H1 (cell line): ENCODE data around the gene RAB3C. TPM values are rescaled to one million over a fixed set of nuclear protein-coding genes. Genes with fewer than 3 reads are reported as not detected.

Experiments
- CTCF ChIA-PET: fragments of 300-600 bp; sonication (Branson Sonifier 250); formaldehyde crosslinking; loops from one replicate; lab custom pipeline; 2021; ENCODE audit not compliant: partially characterized antibody; lab: Charles Lee
- POLR2A ChIA-PET: fragments of 300-600 bp; sonication (Branson Sonifier 250); formaldehyde crosslinking; loops from one replicate; lab custom pipeline; 2021; ENCODE audit warnings: inconsistent platforms; ENCODE audit not compliant: partially characterized antibody; lab: Charles Lee
- DNase-seq, 2 experiments: peaks; one replicate each; pipeline versions ENCODE4 v3.0.0 to v3.0.0-alpha.2; 2010 to 2022; ENCODE audit warnings: low spot score in 2 of 2, low read depth in 1 of 2, mixed read lengths in 1 of 2
- FAIRE-seq: peaks from 2 replicates; lab custom pipeline; 2011; peaks lifted over from hg19 to GRCh38; lab: Jason Lieb, UNC
- H2AFZ ChIP-seq: 2 replicates; pipeline ENCODE4 v1.8.1; 2012; ENCODE audit warnings: low read length, inconsistent platforms
- H2AK5ac ChIP-seq: 2 replicates; pipeline ENCODE4 v1.6.1; 2013; ENCODE audit warnings: low read depth, low read length
- H2BK120ac ChIP-seq: replicated peaks from 2 replicates; pipeline ENCODE3; 2013; ENCODE audit warnings: low read depth, low read length, inconsistent platforms
- H2BK12ac ChIP-seq: 2 replicates; pipeline ENCODE4 v1.6.1; 2013; ENCODE audit warnings: low read depth, low read length
- H2BK15ac ChIP-seq: 2 replicates; pipeline ENCODE4 v1.6.1; 2013; ENCODE audit warnings: low read length
- H2BK20ac ChIP-seq: 2 replicates; pipeline ENCODE4 v1.6.1; 2013; ENCODE audit warnings: low read length
- H2BK5ac ChIP-seq: 2 replicates; pipeline ENCODE4 v1.6.1; 2013; ENCODE audit warnings: low read depth, low read length
- H3K14ac ChIP-seq: 2 replicates; pipeline ENCODE4 v1.6.1; 2013; ENCODE audit warnings: inconsistent platforms; ENCODE audit not compliant: insufficient read length
- H3K18ac ChIP-seq: 2 replicates; pipeline ENCODE4 v1.6.1; 2013; ENCODE audit warnings: low read length; ENCODE audit errors: extremely low read depth
- H3K23ac ChIP-seq: 2 replicates; pipeline ENCODE4 v1.6.1; 2013; ENCODE audit warnings: inconsistent platforms; ENCODE audit not compliant: insufficient read length
- H3K23me2 ChIP-seq: 2 replicates; pipeline ENCODE4 v1.6.1; 2013; ENCODE audit warnings: low read depth, low read length
- H3K27ac ChIP-seq: 2 replicates; pipeline ENCODE4 v1.6.1; 2011; ENCODE audit warnings: low read depth, low read length, inconsistent platforms
- H3K27me3 ChIP-seq, 4 experiments: replicated peaks in 1 of 4; 1 replicate in 1 of 4; 2 replicates in 3 of 4; pipeline versions ENCODE4 v1.6.1 to v1.8.1; 2011 to 2013; ENCODE audit warnings: low read length in 3 of 4, mild to moderate bottlenecking in 3 of 4, inconsistent platforms in 2 of 4, mixed read lengths in 2 of 4, moderate library complexity in 1 of 4; ENCODE audit not compliant: control insufficient read depth in 3 of 4, insufficient read depth in 3 of 4; ENCODE audit errors: extremely low read depth in 1 of 4
- H3K36me3 ChIP-seq, 4 experiments: 2 replicates each; pipeline versions ENCODE4 v1.6.1 to v1.8.1; 2011 to 2013; ENCODE audit warnings: mild to moderate bottlenecking in 4 of 4, low read length in 3 of 4, moderate library complexity in 2 of 4, control low read depth in 1 of 4, inconsistent platforms in 1 of 4; ENCODE audit not compliant: insufficient read depth in 4 of 4, control insufficient read depth in 2 of 4
- H3K4ac ChIP-seq: replicated peaks from 2 replicates; pipeline ENCODE3; 2013; ENCODE audit warnings: low read length, low read depth, mixed read lengths, inconsistent platforms; ENCODE audit not compliant: insufficient read length
- H3K4me1 ChIP-seq, 4 experiments: replicated peaks in 1 of 4; 1 replicate in 1 of 4; 2 replicates in 3 of 4; pipeline versions ENCODE4 v1.6.1 to v1.8.1; 2011 to 2013; ENCODE audit warnings: low read length in 3 of 4, inconsistent platforms in 2 of 4, mixed read lengths in 1 of 4; ENCODE audit not compliant: insufficient read depth in 4 of 4, control insufficient read depth in 3 of 4
- H3K4me2 ChIP-seq, 2 experiments: 2 replicates each; pipeline versions ENCODE4 v1.6.1 to v1.8.1; 2011 to 2013; ENCODE audit warnings: low read depth in 2 of 2, low read length in 2 of 2, control low read depth in 1 of 2, inconsistent platforms in 1 of 2, mild to moderate bottlenecking in 1 of 2; ENCODE audit not compliant: insufficient read depth in 1 of 2
- H3K4me3 ChIP-seq, 4 experiments: fragments of 200-600, 300-600 bp in 1 of 4; sonication (generic), shearing (Covaris generic), sonication (Bioruptor Twin) in 1 of 4; 2 replicates each; pipeline versions ENCODE4 v1.5.1 to v1.8.1; 2011 to 2016; ENCODE audit warnings: low read length in 4 of 4, low read depth in 3 of 4, control low read depth in 2 of 4, inconsistent platforms in 2 of 4, mild to moderate bottlenecking in 2 of 4, mixed read lengths in 1 of 4, moderate library complexity in 1 of 4; ENCODE audit not compliant: insufficient read depth in 2 of 4; ENCODE audit errors: extremely low read depth in 1 of 4
- H3K56ac ChIP-seq: replicated peaks from 2 replicates; pipeline ENCODE3; 2013; ENCODE audit warnings: low read depth, mild to moderate bottlenecking, mixed read lengths, low read length, inconsistent platforms; ENCODE audit not compliant: insufficient read length
- H3K79me1 ChIP-seq: 2 replicates; pipeline ENCODE4 v1.6.1; 2013; ENCODE audit warnings: low read depth, low read length, control low read depth
- H3K79me2 ChIP-seq, 2 experiments: 2 replicates each; pipeline versions ENCODE4 v1.6.1 to v1.8.1; 2012 to 2013; ENCODE audit warnings: low read length in 2 of 2, mild to moderate bottlenecking in 2 of 2, inconsistent platforms in 1 of 2; ENCODE audit not compliant: insufficient read depth in 2 of 2, control insufficient read depth in 1 of 2
- H3K9ac ChIP-seq, 4 experiments: replicated peaks in 1 of 4; 1 replicate in 1 of 4; 2 replicates in 3 of 4; pipeline versions ENCODE4 v1.6.1 to v1.8.1; 2011 to 2013; ENCODE audit warnings: low read depth in 3 of 4, low read length in 3 of 4, control low read depth in 2 of 4, mild to moderate bottlenecking in 2 of 4, moderate library complexity in 2 of 4, inconsistent platforms in 1 of 4; ENCODE audit errors: extremely low read depth in 1 of 4
- H3K9me3 ChIP-seq, 2 experiments: 2 replicates each; pipeline versions ENCODE4 v1.6.1 to v1.8.1; 2012 to 2013; ENCODE audit warnings: mild to moderate bottlenecking in 2 of 2, moderate library complexity in 2 of 2, control low read depth in 1 of 2, inconsistent platforms in 1 of 2, low read depth in 1 of 2, low read length in 1 of 2, mixed read lengths in 1 of 2; ENCODE audit not compliant: insufficient read depth in 2 of 2
- H4K20me1 ChIP-seq, 2 experiments: replicated peaks in 1 of 2; 2 replicates each; pipeline versions ENCODE3 to v1.8.1; 2011 to 2013; ENCODE audit warnings: inconsistent platforms in 2 of 2, low read length in 2 of 2, mild to moderate bottlenecking in 1 of 2; ENCODE audit not compliant: insufficient read depth in 2 of 2, control insufficient read depth in 1 of 2
- H4K5ac ChIP-seq: 2 replicates; pipeline ENCODE4 v1.6.1; 2013; ENCODE audit warnings: low read length, low read depth, mixed read lengths, inconsistent platforms; ENCODE audit not compliant: insufficient read length
- H4K8ac ChIP-seq: 2 replicates; pipeline ENCODE4 v1.8.0; 2013; ENCODE audit warnings: mild to moderate bottlenecking, moderate library complexity, low read length, inconsistent platforms; ENCODE audit not compliant: insufficient read depth; ENCODE audit errors: extremely low read depth
- H4K91ac ChIP-seq: replicated peaks from 2 replicates; pipeline ENCODE3; 2013; ENCODE audit warnings: low read length, mixed read lengths, inconsistent platforms; ENCODE audit not compliant: insufficient read length
- CBX5 ChIP-seq: fragments of 300-800, 300-1000 bp; sonication (generic); IDR thresholded peaks from 2 replicates; pipeline ENCODE4 v1.7.1; 2016; ENCODE audit warnings: antibody characterized with exemption, low read length, low read depth
- MAFK ChIP-seq: IDR thresholded peaks from 2 replicates; pipeline ENCODE4 v1.6.1; 2012; ENCODE audit warnings: low read depth, mild to moderate bottlenecking, improper control_type of control experiment, low read length
- polyA plus RNA-seq, 7 experiments: library from polyadenylated mRNA; depleted of rRNA in 3 of 7; stranded (reverse) in 5 of 7; unstranded in 2 of 7; fragments of >200 nt in 5 of 7; fragments of 200-250 nt in 2 of 7; gene quantifications; 1 replicate in 5 of 7; 2 replicates in 1 of 7; 4 replicates in 1 of 7; pipeline versions ENCODE4 v1.2.1 to v1.2.3, GENCODE V29; 2011 to 2013; ENCODE audit warnings: missing spikeins in 2 of 7, mixed read lengths in 2 of 7
- total RNA-seq: library from RNA; stranded (reverse); fragmentation: NEBNext Ultra II Directional; extraction: Animal tissue kit (Norgen Biotek cat#: 25700); gene quantifications from 2 replicates; pipeline ENCODE4 v1.2.1, GENCODE V29; 2021

Gene RAB3C
- total and polyA plus RNA-seq, 2 of the 8 experiments (the other 6 are each of a cell fraction or from before 2014, with no cell fraction given) = 14.7 to 18.3 TPM

GRCh38 chr5:58595952-58596351, 13.1 kb downstream of the RAB3C start:
- Histone ChIP-seq H3K27me3 (no peaks in the 10 kb centered on the region), H3K9me3 (no peaks in the 10 kb centered on the region), H3K36me3 (no peaks in the 10 kb centered on the region), H2BK12ac (no peak overlapping the region), H3K27ac (no peak overlapping the region), H3K14ac (no peak overlapping the region), H2BK120ac (no peak overlapping the region), H3K23ac (no peak overlapping the region), H3K79me1 (no peaks in the 10 kb centered on the region), H3K9ac (no peak overlapping the region), H4K91ac (no peak overlapping the region), H2BK5ac (no peak overlapping the region), H3K4ac (no peak overlapping the region), H2BK20ac (no peak overlapping the region), H3K18ac (no peak overlapping the region), H3K4me1 (no peaks in the 10 kb centered on the region), H2BK15ac (no peak overlapping the region), H3K4me3 (no peak overlapping the region), H2AK5ac (no peak overlapping the region), H3K23me2 (no peaks in the 10 kb centered on the region), H4K5ac (no peak overlapping the region), H4K20me1 (no peaks in the 10 kb centered on the region), H2AFZ (no peak overlapping the region), H3K56ac (no peak overlapping the region), H3K79me2 (no peaks in the 10 kb centered on the region), H3K4me2 (no peak overlapping the region), H4K8ac (no peak overlapping the region)
- DNase-seq = no peak
- POLR2A ChIA-PET = no interaction called here
- FAIRE-seq = no peak
- CTCF ChIA-PET = no interaction called here
- TF ChIP-seq MAFK = no peak
- TF ChIP-seq CBX5 = no peak
